PC-9 (cell line): Measurements from ENCODE around the gene ZFP1.
"Not testable (repeated sequence)": the region's sequence is repeated elsewhere in the genome, so short reads cannot be mapped to it uniquely, and the experiment has no call there.

ENCODE experiments used
- CTCF ChIP-seq: fragments of 200-600 bp; sonication (generic); conservative IDR thresholded peaks from 2 replicates; pipeline ENCODE4 v1.6.1; 2017; ENCODE audit warnings: mixed run types, antibody characterized with exemption, mild to moderate bottlenecking, moderate library complexity
- EZH2 ChIP-seq: fragments of 200-600 bp; sonication (generic); IDR thresholded peaks from 2 replicates; pipeline ENCODE4 v1.8.0; 2017; ENCODE audit warnings: antibody characterized with exemption, low read depth

DNA sequence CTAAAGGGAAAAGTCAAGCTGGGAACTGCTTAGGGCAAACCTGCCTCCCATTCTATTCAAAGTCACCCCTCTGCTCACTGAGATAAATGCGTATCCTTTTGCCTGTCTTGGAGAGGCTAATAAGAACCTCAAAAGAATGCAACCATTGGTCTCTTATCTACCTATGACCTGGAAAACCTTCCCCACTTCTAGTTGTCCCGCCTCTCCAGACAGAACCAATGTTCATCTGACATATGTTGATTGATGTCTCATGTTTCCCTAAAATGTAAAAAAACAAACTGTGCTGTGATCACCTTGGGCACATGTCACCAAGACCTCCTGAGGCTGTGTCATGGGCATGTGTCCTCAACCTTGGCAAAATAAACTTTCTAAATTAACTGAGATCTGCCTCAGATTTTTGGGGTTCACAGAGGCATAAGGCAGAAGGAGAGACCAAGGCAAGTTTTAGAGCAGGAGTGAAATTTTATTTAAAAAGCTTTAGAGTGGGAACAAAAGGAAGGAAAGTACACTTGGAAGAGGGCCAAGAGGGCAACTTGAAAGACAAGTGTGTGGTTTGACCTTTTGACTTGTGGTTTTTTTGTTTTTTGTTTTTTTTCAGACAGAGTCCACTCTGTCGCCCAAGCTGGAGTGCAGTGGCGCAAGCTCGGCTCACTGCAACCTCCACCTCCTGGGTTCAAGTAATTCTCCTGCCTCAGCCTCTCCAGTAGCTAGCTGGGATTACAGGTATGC lies 18.7 kb upstream of the ZFP1 start:
- not testable (repeated sequence) for TF ChIP-seq CTCF, EZH2
